ENCODE data around the gene ZNF410.
"Not testable (repeated sequence)": the region's sequence is repeated elsewhere in the genome, so short reads cannot be mapped to it uniquely, and the experiment has no call there.

The ZNF410 gene

DNA sequence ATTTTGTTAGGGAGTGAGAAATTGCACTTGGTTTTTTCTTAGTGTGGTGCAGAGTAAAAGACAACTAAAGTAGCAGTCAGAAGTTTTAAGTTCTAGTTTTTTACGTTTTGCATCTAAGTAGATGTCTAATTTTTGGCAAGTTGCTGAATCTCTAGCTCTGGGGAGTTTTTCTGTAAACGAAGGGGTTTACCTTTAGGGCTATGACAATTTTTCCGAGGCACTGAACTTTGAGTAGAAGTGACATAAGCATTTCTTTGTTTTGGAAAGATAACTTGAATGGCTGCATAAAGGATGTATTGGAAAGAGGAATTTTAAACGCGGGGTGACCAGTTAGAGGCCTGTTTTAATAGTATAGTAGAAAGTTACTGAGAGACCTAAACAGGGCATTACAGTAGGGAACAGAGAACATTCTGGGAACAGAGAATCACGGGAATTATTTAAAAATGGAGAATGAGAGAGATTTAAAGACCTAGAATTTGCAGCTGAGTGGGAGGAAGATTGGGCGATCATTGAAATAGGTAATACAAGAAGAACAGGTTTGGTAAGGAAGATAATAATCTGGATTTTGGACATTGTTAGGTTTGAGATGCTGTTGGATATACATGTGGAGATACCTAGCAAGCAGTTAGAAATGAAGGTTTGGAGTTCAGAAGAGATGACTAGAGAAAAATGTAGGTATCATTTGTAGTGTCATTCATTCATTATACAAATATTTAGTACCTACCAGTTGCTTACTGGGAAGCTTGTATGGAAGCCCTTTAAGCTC is 1.2 kb downstream of the ZNF410 start:
- DNase-seq = no peak

DNA sequence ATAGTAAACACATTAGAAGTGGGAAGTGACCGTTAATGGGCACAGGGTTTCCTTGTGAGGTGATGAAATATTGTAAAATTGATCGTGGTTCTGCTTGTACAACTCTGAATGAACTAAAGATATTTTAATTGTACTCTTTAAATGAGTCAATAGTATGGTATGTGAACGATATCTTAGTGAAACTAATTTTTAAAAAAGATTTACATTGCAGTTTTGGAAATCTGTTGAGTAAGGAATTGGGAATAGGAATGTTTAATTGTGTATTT is 1.7 kb downstream of the ZNF410 start:
- DNase-seq = no peak

DNA sequence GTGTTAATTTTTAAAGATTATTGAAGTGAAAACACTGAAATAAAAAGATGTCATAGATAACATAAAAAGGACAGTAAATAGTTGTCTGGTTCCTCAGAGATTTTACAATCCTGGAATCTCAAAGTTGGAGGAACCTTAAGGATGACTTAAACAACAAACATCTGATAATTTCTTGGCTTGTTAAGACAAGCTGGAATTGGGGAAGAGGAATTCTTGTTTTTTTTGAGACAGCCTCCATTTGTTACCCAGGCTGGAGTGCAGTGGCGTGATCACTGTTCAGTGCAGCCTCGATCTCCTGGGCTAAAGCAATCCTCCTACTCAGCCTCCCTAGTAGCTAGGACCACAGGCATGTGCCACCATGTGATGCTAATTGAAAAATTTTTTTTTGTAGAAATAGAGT is 2.3 kb downstream of the ZNF410 start:
- no peak for DNase-seq

DNA sequence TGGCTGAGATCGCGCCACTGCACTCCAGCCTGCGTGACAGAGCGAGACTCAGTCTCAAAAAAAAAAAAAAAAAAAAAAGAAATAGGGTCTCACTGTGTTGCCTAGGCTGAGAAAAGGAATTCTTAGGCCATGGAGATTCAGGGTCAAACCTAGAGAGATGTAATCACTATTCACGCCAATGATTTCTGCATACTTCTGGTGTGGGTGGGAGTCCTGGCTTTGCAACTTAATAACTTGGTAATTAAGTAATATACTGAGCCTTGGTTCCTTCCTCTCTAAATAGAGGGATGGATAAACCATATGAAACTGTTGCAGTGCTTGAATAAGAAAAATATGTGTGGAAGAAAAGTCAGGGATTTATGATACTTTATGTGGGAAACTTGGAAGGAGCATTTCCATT is 2.7 kb downstream of the ZNF410 start:
- no peak for DNase-seq

DNA sequence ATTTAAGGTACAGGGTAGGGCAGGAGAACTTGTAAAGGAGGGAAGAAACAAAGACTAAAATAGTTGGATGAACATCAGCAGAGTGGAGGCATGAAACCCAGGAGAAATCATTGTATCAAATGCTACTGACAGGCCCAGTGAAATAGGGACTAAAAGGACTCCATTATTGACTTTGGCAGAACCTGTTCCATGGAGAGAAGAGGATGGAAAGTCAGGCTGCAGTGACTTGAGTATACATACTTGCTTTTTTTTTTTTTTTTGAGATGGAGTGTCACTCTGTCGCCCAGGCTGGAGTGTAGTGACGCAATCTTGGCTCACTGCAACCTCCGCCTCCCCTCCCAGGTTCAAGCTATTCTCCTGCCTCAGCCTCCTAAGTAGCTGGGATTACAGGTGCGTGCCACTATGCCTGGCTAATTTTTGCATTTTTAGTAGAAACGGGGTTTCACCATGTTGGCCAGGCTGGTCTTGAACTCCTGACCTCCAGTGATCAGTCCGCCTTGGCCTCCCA is 7.6 kb downstream of the ZNF410 start:
- not testable (repeated sequence) for DNase-seq

DNA sequence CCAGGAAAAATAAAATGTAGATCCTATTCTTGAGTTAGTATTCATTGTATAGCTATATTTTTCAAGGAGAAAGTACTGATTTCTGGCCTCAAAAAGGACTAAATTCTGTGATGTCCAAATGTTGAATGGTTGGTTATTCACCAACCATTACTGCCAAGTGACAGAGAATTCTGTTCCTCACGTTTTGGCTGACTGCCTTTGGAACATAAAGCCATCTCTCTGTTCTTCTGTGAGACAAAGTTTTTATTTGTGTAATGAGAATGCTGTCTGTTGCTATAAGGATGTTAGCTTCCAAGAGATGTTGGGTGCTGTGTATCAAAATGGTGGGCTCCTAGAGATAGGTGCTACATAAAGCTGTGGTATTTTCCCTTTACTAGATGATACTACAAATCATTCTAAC is 9.3 kb downstream of the ZNF410 start:
- DNase-seq = no peak

DNA sequence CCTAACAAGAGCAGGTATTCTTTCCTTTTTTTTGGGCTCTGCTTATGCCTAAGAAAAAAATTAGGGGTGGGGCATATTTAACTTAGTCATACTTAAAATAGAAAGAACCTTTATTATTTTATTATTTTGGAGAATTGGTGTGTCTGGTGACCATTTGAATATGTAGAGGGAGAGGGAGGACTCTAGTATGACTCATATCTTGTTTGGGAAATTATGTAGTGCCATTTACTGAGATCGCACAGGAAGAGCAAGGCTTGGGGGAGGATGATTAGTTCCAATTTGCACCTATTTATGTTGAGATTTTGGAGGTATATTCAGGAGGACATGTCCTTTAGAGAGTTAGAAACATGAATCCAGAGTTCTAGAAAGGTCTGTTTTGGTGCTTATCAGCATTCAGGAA is 9.9 kb downstream of the ZNF410 start:
- DNase-seq = no peak

DNA sequence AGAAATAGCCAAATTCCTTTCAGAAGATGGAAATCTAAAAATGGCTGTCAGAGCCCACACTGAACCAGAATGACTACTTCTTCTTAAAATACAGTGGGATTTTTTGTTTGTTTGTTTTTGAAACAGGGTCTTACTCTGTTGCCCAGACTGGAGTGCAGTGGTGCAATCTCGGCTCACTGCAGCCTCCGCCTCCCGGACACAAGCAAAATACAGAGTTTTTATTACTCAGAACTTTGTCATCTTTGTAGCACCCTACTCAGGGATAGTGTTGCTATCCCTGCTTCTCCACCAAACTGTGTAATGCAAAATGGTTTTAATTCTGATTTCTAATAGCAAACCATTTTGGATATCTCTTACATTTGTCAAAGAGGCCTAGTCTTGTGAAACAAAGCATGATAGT is 16.4 kb downstream of the ZNF410 start:
- DNase-seq = no peak

DNA sequence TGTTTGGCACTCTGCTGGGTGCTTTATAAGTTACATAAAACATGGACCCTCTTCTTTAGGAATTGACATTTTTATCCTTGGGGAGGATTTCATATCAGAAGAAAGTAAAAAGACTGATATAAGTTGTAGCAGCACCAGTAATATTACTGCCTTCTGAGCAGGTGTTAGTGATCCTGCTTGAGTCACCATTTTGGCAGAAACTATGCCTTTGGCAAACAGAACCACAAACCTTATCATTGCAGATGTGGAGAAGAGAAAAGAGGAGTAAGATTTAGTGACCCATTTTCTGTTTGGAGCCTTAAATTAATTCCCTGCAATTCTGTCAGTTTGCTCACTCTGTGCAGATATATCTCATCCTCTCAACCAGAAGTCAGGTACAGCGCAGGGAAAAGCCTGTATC is 23.0 kb downstream of the ZNF410 start:
- DNase-seq = no peak

DNA sequence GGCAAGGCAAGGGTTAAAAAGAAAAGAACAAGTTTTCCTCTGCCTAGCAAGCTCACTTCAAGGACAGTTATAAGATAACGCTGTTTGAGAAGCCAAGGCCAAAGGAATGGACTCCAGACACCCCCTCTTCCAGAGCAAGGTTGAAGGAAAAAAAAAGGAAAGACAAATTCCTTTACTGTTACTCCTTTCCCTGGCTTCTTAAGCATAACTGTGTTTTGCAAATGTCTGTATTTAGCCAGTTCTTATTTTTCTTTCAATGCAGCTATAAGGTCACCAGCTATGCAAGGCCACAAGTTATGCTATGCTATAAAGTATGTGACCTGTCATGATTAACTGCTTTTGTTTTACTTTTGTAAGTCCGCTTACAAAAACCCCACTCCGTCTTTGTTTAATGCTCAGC is 26.6 kb downstream of the ZNF410 start:
- DNase-seq = no peak

DNA sequence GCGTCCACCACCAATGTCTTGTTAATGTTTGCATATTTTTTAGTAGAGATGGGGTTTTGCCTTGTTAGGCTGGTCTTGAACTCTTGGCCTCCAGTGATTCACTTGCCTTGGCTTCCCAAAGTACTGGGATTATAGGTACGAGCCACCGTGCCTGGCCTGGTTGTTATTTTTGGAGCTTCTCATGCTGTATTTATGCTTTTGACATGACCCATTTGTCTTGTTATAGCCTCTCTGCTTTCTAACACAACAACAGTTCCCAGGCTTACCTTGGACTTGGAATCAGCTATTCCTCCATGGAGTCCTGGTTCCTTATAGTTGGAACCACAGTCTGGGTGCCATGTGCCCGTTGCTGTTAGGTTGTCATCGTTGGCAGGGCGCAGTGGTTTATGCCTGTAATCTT is 29.7 kb downstream of the ZNF410 start:
- no peak for DNase-seq

DNA sequence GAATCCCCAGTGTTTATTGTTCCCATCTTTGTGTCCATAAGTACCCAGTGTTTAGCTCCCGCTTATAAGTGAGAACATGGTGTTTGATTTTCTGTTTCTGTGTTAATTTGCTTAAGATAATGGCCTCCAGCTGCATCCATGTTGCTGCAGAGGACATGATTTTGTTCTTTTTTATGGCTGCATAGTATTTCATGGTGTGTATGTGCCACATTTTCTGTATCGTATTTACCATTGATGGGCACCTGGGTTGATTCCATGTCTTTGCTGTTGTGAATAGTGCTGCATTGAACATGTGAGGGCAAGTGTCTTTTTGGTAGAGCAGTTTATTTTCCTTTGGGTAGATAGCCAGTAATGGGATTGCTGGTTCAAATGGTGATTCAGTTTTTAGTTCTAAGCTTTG is 32.8 kb downstream of the ZNF410 start:
- DNase-seq = not testable (repeated sequence)

DNA sequence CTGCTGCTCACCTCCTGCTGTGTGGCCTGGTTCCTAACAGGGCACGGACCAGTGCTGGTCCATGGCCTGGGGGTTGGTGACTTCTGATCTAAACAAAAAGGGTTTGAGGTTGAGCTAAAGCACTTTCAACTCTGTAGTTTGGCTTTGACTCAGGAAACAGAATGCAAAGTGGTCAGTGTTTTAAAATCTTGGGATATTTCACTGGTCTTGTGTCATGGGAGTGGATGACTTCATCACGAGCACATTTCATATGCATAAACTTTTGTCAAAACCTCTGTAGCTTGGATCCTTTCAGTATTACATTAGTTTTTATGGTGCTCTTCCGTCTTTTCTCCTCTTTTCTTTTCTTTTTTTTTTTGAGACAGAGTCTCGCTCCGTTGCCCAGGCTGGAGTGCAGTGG is 37.7 kb downstream of the ZNF410 start:
- no peak for DNase-seq

DNA sequence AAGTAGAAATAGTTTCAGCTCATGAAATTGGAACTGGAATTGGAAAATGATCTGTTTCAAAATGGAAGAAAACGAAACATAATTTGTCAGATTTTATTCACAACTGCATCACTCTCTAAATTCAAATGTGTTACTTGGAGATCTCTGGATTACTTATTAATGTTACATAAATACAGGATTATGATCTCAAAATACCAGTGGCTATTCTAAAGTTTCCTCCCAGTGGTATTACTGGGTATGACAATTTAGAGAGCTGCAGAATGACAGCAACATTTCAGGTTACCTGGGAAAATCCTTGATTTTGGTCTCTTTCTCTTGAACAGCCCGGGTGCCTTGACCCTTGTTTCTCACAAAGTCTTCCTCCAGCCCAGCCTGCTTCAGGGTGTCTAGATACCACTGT is 49.0 kb downstream of the ZNF410 start:
- DNase-seq = peak; percentile 57

DNA sequence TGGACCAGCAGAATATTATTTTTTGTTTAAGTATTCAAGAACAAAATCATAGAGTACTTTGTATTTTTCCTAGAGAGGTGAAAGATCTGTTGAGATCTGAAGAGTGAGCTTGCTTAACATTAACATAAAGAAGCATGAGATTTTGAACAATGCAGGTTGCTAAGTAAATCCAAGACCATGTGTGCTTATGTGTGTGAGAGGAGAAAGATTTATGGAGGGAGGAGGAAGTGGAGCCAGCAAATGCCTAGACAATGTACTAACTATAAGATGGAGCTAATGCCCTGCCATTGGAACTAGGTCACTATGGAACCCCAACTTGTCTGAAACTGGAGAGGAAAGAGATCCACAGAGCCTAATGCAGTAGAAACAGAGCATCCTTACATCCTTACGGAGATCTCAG is 49.9 kb downstream of the ZNF410 start:
- no peak for DNase-seq

DNA sequence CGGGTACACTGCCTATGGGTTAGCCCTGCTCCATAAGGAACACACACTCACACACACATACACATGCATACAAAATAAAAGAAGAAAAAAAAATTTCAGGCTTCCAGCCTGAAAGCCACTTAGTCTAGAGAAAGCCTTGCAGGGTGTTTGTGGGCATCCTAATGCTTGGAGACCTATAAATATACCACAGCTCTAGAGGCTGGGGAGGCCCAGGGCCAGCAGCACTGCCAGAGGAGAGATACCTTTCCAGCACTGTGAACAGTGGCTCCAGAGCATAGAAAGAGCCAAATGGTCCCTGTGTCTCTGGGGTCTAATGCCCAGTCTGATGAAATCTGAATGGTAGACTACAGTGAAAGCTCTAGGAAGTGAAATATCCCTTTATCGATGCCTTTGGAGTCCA is 50.4 kb downstream of the ZNF410 start:
- DNase-seq = no peak

DNA sequence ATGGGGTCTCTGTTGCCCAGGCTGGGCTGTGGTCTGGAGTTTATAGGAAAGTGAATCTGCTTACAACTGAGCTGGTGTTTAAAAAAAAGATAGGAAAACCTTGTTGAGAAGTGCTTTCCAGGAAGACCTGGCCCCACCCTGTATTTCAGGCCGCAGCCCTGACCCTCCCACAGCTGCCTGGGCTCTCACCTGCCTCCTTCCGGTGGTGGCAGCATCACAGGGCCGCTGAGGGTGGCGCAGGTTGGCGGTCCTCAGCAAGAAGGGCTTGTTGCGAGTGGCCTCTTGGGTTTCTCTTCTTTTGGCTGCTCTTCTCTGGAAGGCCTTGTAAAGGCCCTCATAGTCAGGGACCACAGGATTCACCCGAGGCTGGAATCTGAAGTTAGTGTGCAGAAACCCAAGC is 55.5 kb downstream of the ZNF410 start:
- no peak for DNase-seq

DNA sequence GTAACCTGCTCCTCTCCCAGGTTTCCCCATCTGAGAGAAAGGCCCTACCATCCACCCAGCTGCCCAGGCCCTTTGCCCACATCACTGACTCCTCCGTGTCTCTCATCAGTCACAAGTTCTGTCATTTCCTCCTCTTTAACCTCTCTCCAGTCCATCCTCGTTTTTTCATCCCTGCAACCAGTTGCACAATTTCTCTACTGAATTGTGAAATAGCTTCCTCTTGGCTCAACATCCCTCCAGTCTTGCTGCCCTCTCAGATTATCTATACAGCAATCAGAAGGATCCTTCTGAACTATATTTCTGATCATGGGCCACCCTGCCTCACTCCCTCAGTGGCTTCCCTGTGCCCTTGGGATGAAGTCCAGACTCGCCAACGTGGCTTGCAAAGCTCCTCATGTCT is 56.4 kb downstream of the ZNF410 start:
- peak; percentile 62 for DNase-seq

DNA sequence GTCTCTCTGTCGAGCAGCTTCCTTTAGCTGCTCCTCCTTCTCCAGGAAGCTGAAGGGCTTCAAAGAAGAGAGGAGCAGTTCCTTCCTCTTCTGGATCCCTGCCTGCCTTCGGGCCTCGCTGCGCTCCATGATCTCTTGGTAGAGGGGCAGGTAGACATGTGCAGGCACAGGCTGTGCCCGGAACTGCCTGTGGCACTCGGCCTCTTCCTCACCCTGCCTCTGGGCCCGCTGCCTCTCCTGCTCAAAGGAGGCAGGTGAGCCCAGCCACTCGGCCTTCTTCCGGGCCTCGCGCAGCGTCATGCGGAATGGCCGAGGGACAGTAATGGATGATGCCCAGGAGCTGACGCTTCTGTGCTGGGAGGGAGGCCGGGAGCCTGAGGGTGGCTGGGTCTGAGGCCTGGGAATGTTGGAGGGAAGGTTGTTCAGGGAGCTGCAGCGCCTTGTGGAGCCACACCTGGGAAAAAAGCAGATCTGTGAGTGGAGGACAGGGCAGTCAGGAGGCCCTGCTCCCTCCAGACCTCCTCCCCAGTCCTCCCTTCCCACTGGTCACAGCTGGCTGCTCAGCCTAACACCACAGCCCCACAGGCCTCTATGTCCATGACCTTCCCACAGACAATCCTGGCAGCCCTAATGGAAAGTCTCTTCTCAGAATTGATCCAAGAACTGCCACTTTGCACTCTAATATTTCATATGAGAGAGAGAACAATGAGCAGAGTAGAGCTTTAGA is 57.9 kb downstream of the ZNF410 start:
- no peak for DNase-seq

DNA sequence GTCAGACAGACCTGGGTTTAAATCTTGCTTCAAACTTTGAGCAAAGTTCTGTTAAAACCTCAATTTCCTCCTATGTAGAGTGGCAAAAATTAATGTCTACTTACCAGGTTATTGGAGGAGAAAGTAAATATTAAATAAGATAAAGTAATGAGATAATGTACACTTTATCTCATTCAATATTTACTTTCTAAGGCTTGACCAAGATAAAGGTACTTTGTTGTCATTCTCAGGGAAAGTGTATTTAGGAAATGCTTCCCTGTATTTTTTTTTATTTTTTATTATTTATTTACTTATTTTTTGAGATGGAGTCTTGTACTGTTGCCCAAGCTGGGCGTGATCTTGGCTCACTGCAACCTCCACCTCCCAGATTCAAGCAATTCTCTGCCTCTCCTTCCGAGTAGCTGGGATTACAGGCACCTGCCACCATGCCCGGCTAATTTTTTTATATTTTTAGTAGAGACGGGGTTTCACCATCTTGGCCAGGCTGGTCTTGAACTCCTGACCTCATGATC is 58.6 kb downstream of the ZNF410 start:
- DNase-seq = no peak

DNA sequence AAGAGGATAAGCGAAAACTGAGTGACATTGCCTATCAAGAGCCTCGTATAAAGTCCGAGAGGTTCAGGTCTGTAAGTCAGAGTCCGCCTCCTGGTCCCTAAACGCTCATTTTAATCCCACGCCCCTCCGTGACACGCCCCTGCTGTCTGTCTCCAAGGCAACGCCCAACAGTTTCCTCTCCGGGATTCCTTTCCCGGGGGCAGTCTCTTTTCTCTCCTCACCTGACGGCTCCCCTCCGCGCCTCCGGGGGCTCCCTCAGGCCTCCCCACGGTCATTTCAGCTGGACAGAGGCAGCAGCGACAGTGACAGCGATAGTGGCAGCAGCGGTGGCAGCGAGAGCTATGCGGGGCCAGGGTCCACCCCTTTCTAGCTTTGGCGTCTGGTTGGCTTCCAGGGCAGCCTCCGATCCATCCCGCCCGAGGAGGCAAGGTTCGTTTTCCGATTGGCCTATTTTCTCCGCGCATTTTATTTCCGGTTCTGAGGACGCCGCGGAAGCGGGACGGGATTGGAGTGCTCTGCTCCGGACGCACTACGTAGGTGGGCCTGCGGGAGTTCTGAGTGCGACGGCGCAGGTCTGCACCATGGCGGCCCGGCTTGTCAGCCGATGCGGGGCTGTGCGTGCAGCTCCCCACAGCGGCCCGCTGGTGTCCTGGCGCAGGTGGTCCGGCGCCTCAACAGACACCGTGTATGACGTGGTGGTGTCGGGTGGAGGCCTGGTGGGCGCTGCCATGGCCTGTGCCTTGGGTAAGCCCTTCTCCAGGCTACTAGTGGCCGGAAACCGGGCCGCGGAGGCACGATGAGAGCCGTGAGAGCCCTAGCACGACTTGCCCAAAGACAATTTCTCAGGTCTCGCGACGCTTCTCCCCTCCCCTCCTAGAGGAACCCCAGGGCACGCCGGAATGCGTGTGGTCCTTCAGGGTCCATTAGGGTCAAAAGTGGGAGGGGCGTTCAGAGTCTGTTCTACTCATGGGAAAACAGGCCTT is 63.4 kb downstream of the ZNF410 start, which contains the start of the genes COQ6 and FAM161B:
COQ6 (plus strand) TSS at position 551 of the 983 bp plus-strand sequence; CDS start at position 582, 31 bp downstream.
FAM161B (minus strand) TSS at position 343 of the 983 bp plus-strand sequence; CDS start at position 275, 68 bp downstream.
- DNase-seq = peak; percentile 99

DNA sequence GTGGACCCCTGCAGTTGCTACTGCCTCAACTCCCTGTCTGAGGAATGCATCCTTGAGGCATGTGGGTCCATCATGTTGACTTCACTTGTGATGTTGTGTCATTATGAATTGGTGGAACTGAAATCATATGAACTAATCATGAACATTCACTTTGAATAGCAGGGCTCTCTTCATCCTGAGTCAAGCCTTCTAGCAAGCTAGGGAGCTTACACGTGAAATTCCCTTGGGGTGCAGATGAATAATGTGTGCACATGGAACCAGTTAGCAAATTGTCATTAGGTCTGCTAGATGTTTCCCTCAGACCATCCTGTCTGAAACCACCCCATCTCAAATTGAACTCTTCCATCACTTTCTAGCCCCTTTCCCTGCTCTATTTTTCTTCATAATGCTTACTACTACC is 67.1 kb downstream of the ZNF410 start:
- no peak for DNase-seq

DNA sequence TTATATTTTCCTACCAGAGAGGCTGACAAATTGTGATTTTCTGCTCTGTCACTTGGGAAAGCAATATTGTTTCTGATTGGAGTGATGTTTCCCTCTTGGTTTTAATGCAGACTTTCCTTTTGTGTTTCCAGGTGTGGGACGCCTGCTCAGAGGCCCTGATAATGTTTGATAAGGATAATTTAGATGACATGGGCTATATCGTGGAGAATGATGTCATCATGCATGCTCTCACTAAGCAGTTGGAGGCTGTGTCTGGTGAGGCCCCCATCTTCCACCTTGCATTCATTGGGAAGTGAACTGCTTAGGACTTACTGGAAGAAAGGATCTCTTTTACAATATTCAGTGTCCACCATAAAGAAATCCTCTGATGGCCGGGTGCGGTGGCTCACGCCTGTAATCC is 69.0 kb downstream of the ZNF410 start:
- no peak for DNase-seq

Data from hematopoietic multipotent progenitor cell treated with erythropoietin and hydrocortisone succinate and interleukin-3 and kit ligand, for 4 days (in vitro differentiated cells).